ENCODE results near the gene CTNNA1.
"Not testable (repeated sequence)": the region's sequence is repeated elsewhere in the genome, so short reads cannot be mapped to it uniquely, and the experiment has no call there.

Gene CTNNA1

GRCh38 chr5:138743484-138743883 is 9.7 kb upstream of the CTNNA1 start:
- no peaks in the 10 kb centered on the region for H3F3A ChIP-seq (ENCODE audit: low read depth)
- H3K36me3 ChIP-seq (ENCODE audit: insufficient read depth, low read length) = no peaks in the 10 kb centered on the region
- no peaks in the 10 kb centered on the region for H4K20me1 ChIP-seq (ENCODE audit: insufficient read depth, low read length, poor library complexity, severe bottlenecking)
- H3K79me2 ChIP-seq (ENCODE audit: insufficient read depth, low read length) = no peaks in the 10 kb centered on the region
- H3K4me3 ChIP-seq (ENCODE audit: low read length, poor library complexity, severe bottlenecking) = no peak overlapping the region
- no peaks in the 10 kb centered on the region for H3K27me3 ChIP-seq (ENCODE audit: insufficient read depth, low read length, poor library complexity, severe bottlenecking)
- H3K4me2 ChIP-seq (ENCODE audit: low read depth, low read length, poor library complexity, severe bottlenecking) = no peak overlapping the region
- peaks cover 4% of the 10 kb centered on the region for H3K4me1 ChIP-seq (ENCODE audit: insufficient read depth, low read length, poor library complexity, severe bottlenecking)
- H3K9ac ChIP-seq (ENCODE audit: low read depth, low read length, poor library complexity, severe bottlenecking) = no peak overlapping the region
- no peaks in the 10 kb centered on the region for H3K9me2 ChIP-seq (replicated peaks; ENCODE audit: low read depth, low read length)
- no peak overlapping the region for H2AFZ ChIP-seq (ENCODE audit: low read length)
- TF ChIP-seq EZH2phosphoT487 (IDR thresholded peaks at IDR 0.05; ENCODE audit: borderline replicate concordance) (no peak), CTCF (conservative IDR thresholded peaks at IDR 0.05; ENCODE audit: low read length) (no peak)
- no peaks in the 10 kb centered on the region for H3K9me3 ChIP-seq (ENCODE audit: insufficient read depth, low read depth, low read length)

- H3K9me2 ChIP-seq (replicated peaks; ENCODE audit: low read depth, low read length) = no peaks in the 10 kb centered on the region
- H3K36me3 ChIP-seq (ENCODE audit: insufficient read depth, low read length) = no peaks in the 10 kb centered on the region
- no peaks in the 10 kb centered on the region for H3F3A ChIP-seq (ENCODE audit: low read depth)
- no peaks in the 10 kb centered on the region for H3K9me3 ChIP-seq (ENCODE audit: insufficient read depth, low read depth, low read length)
- TF ChIP-seq CTCF (conservative IDR thresholded peaks at IDR 0.05; ENCODE audit: low read length) (no peak), EZH2phosphoT487 (IDR thresholded peaks at IDR 0.05; ENCODE audit: borderline replicate concordance) (no peak)
- peaks cover 4% of the 10 kb centered on the region for H3K4me1 ChIP-seq (ENCODE audit: insufficient read depth, low read length, poor library complexity, severe bottlenecking)
- H3K4me3 ChIP-seq (ENCODE audit: low read length, poor library complexity, severe bottlenecking) = no peak overlapping the region
- no peaks in the 10 kb centered on the region for H4K20me1 ChIP-seq (ENCODE audit: insufficient read depth, low read length, poor library complexity, severe bottlenecking)
- H3K79me2 ChIP-seq (ENCODE audit: insufficient read depth, low read length) = no peaks in the 10 kb centered on the region
- H3K27me3 ChIP-seq (ENCODE audit: insufficient read depth, low read length, poor library complexity, severe bottlenecking) = no peaks in the 10 kb centered on the region
- H3K4me2 ChIP-seq (ENCODE audit: low read depth, low read length, poor library complexity, severe bottlenecking) = no peak overlapping the region
- H3K9ac ChIP-seq (ENCODE audit: low read depth, low read length, poor library complexity, severe bottlenecking) = no peak overlapping the region
- H2AFZ ChIP-seq (ENCODE audit: low read length) = no peak overlapping the region
These were observed 8.0 kb upstream of the CTNNA1 start for GRCh38 chr5:138745268-138745667.

- Histone ChIP-seq H3K4me3 (ENCODE audit: low read length, poor library complexity, severe bottlenecking) (no peak overlapping the region), H4K20me1 (ENCODE audit: insufficient read depth, low read length, poor library complexity, severe bottlenecking) (no peaks in the 10 kb centered on the region), H3K9me2 (replicated peaks; ENCODE audit: low read depth, low read length) (no peaks in the 10 kb centered on the region), H3K9ac (ENCODE audit: low read depth, low read length, poor library complexity, severe bottlenecking) (no peak overlapping the region), H3K9me3 (ENCODE audit: insufficient read depth, low read depth, low read length) (no peaks in the 10 kb centered on the region), H3K4me2 (ENCODE audit: low read depth, low read length, poor library complexity, severe bottlenecking) (no peak overlapping the region), H3K4me1 (ENCODE audit: insufficient read depth, low read length, poor library complexity, severe bottlenecking) (peaks cover 7% of the 10 kb centered on the region), H3K27me3 (ENCODE audit: insufficient read depth, low read length, poor library complexity, severe bottlenecking) (peaks cover 3% of the 10 kb centered on the region), H3K79me2 (ENCODE audit: insufficient read depth, low read length) (0 out of 2 replicates have a peak, but pooled peaks cover 2% of the 10 kb centered on the region), H3K36me3 (ENCODE audit: insufficient read depth, low read length) (no peaks in the 10 kb centered on the region), H2AFZ (ENCODE audit: low read length) (no peak overlapping the region), H3F3A (ENCODE audit: low read depth) (no peaks in the 10 kb centered on the region)
- TF ChIP-seq CTCF (conservative IDR thresholded peaks at IDR 0.05; ENCODE audit: low read length) (no peak), EZH2phosphoT487 (IDR thresholded peaks at IDR 0.05; ENCODE audit: borderline replicate concordance) (no peak)
These were observed 4.6 kb upstream of the CTNNA1 start for GRCh38 chr5:138748630-138749081.

GRCh38 chr5:138751344-138751743 is 1.9 kb upstream of the CTNNA1 start:
- not testable (repeated sequence) for H3K4me3 ChIP-seq (ENCODE audit: low read length, poor library complexity, severe bottlenecking); H3K4me2 ChIP-seq (ENCODE audit: low read depth, low read length, poor library complexity, severe bottlenecking); H3K9ac ChIP-seq (ENCODE audit: low read depth, low read length, poor library complexity, severe bottlenecking); H3K36me3 ChIP-seq (ENCODE audit: insufficient read depth, low read length); H2AFZ ChIP-seq (ENCODE audit: low read length); H3F3A ChIP-seq (ENCODE audit: low read depth); H3K9me3 ChIP-seq (ENCODE audit: insufficient read depth, low read depth, low read length); H3K9me2 ChIP-seq (replicated peaks; ENCODE audit: low read depth, low read length)
- peaks cover 24% of the 10 kb centered on the region for H3K79me2 ChIP-seq (ENCODE audit: insufficient read depth, low read length)
- H3K27me3 ChIP-seq (ENCODE audit: insufficient read depth, low read length, poor library complexity, severe bottlenecking) = peaks cover 16% of the 10 kb centered on the region
- H3K4me1 ChIP-seq (ENCODE audit: insufficient read depth, low read length, poor library complexity, severe bottlenecking) = peaks cover 17% of the 10 kb centered on the region
- H4K20me1 ChIP-seq (ENCODE audit: insufficient read depth, low read length, poor library complexity, severe bottlenecking) = peaks cover 14% of the 10 kb centered on the region
